Fibroblast of lung (primary cell): ENCODE measurements around the gene PIK3R1. TPM values are rescaled to one million over a fixed set of nuclear protein-coding genes. Genes with fewer than 3 reads are reported as not detected.

Experiments
- DNase-seq, 2 donors: peaks; one replicate each; pipeline versions ENCODE4 v3.0.0 to v3.0.0-alpha.2; 2010; ENCODE audit warnings: low read depth in 2 of 2
- H2AFZ ChIP-seq: 2 replicates; pipeline ENCODE4 v1.5.1; 2012; ENCODE audit warnings: low read length, control low read depth, inconsistent platforms
- H3K27ac ChIP-seq: 2 replicates; pipeline ENCODE4 v1.5.1; 2011; ENCODE audit warnings: low read length, control low read depth; ENCODE audit not compliant: insufficient read depth
- H3K27me3 ChIP-seq: 2 replicates; pipeline ENCODE4 v1.5.1; 2011; ENCODE audit warnings: mild to moderate bottlenecking, low read length; ENCODE audit not compliant: control insufficient read depth, insufficient read depth
- H3K36me3 ChIP-seq: 2 replicates; pipeline ENCODE4 v1.5.1; 2011; ENCODE audit warnings: low read length; ENCODE audit not compliant: control insufficient read depth, insufficient read depth
- H3K4me1 ChIP-seq: 2 replicates; pipeline ENCODE4 v1.5.1; 2011; ENCODE audit warnings: low read length; ENCODE audit not compliant: control insufficient read depth, insufficient read depth; ENCODE audit errors: extremely low read depth
- H3K4me2 ChIP-seq: 2 replicates; pipeline ENCODE4 v1.5.1; 2011; ENCODE audit warnings: low read length, control low read depth; ENCODE audit not compliant: insufficient read depth; ENCODE audit errors: extremely low read depth
- H3K4me3 ChIP-seq, 4 experiments: fragments of 200-600 bp in 1 of 4; sonication (generic) in 1 of 4; replicated peaks in 1 of 4; 2 replicates each; pipeline ENCODE4 v1.5.1; 2011 to 2016; ENCODE audit warnings: low read length in 4 of 4, low read depth in 3 of 4, mild to moderate bottlenecking in 3 of 4, control low read depth in 2 of 4, inconsistent platforms in 1 of 4, mixed read lengths in 1 of 4; ENCODE audit not compliant: insufficient read depth in 1 of 4; ENCODE audit errors: control extremely low read depth in 1 of 4
- H3K79me2 ChIP-seq: 2 replicates; pipeline ENCODE4 v1.5.1; 2012; ENCODE audit warnings: mild to moderate bottlenecking, low read length, inconsistent platforms; ENCODE audit not compliant: control insufficient read depth, insufficient read depth
- H3K9ac ChIP-seq: 2 replicates; pipeline ENCODE4 v1.5.1; 2011; ENCODE audit warnings: mild to moderate bottlenecking, low read length, control low read depth; ENCODE audit not compliant: insufficient read depth
- H3K9me3 ChIP-seq: 2 replicates; pipeline ENCODE4 v1.5.1; 2012; ENCODE audit warnings: low read depth, low read length; ENCODE audit not compliant: control insufficient read depth, insufficient read depth
- H4K20me1 ChIP-seq: 2 replicates; pipeline ENCODE4 v1.5.1; 2011; ENCODE audit warnings: low read length; ENCODE audit not compliant: control insufficient read depth, insufficient read depth; ENCODE audit errors: extremely low read depth
- CTCF ChIP-seq, 2 donors: IDR thresholded peaks in 1 of 2; conservative IDR thresholded peaks in 1 of 2; 1 replicate in 1 of 2; 2 replicates in 1 of 2; pipeline ENCODE4 v1.5.1; 2011 to 2012; ENCODE audit warnings: low read length in 2 of 2, control low read depth in 1 of 2, inconsistent platforms in 1 of 2, low read depth in 1 of 2, mild to moderate bottlenecking in 1 of 2
- EZH2 ChIP-seq: IDR thresholded peaks from 2 replicates; pipeline ENCODE4 v1.5.1; 2012; ENCODE audit warnings: low read length, control low read depth, mild to moderate bottlenecking; ENCODE audit errors: missing control alignments
- polyA plus RNA-seq, 2 donors: library from polyadenylated mRNA; depleted of rRNA in 1 of 2; stranded (reverse) in 1 of 2; unstranded in 1 of 2; fragments of >200 nt; gene quantifications; 2 replicates each; pipeline ENCODE4 v1.2.1, GENCODE V29; 2011 to 2012; ENCODE audit warnings: missing spikeins in 1 of 2
- total RNA-seq: library from RNA; depleted of rRNA; stranded (reverse); fragments of >200 nt; gene quantifications from 2 replicates; pipeline ENCODE4 v1.2.1, GENCODE V29; 2014

PIK3R1 gene
- total and polyA plus RNA-seq, 2 donors (not counting 1 experiment from before 2014, with no cell fraction given): 17.7 to 36.3 TPM

DNA sequence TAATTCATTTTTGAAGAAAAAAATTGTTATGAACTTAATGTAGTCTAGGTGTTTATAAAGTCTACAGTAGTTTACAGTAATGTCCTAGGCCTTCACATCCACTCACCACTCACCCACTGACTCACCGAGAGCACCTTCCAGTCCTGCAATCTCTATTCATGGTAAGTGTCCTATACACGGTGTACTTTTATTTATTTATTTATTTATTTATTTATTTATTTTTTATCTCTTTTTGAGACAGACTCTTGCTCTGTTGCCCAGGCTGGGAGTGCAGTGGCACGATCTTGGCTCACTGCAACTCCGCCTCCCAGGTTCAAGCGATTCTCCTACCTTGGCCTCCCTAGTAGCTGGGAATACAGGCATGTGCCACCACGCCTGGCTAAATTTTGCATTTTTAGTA lies 39.3 kb upstream of the PIK3R1 start:
- TF ChIP-seq EZH2: no peak
- TF ChIP-seq CTCF (conservative IDR thresholded peaks at IDR 0.05 in 1 of 2, IDR thresholded peaks at IDR 0.05 in 1 of 2; ENCODE audit: low read depth in 1 of 2, low read length in 2 of 2): no peak
- Histone ChIP-seq H3K27me3 (no peaks in the 10 kb centered on the region), H3K36me3 (no peaks in the 10 kb centered on the region), H3K4me2 (no peak overlapping the region), H3K9ac (no peak overlapping the region), H3K4me1 (no peaks in the 10 kb centered on the region), H3K4me3 (no peak overlapping the region), H2AFZ (no peak overlapping the region), H4K20me1 (no peaks in the 10 kb centered on the region), H3K27ac (no peak overlapping the region), H3K79me2 (no peaks in the 10 kb centered on the region), H3K9me3 (no peaks in the 10 kb centered on the region)
- no peak for DNase-seq

GRCh38 chr5:68176802-68177479 lies 38.6 kb upstream of the PIK3R1 start:
- no peak overlapping the region for H3K9ac ChIP-seq
- TF ChIP-seq CTCF (conservative IDR thresholded peaks at IDR 0.05 in 1 of 2, IDR thresholded peaks at IDR 0.05 in 1 of 2; ENCODE audit: low read depth in 1 of 2, low read length in 2 of 2) (no peak), EZH2 (no peak)
- H3K4me3 ChIP-seq: no peak overlapping the region
- H3K4me2 ChIP-seq: no peak overlapping the region
- H2AFZ ChIP-seq: no peak overlapping the region
- no peak for DNase-seq
- no peaks in the 10 kb centered on the region for H3K9me3 ChIP-seq
- H3K27ac ChIP-seq: no peak overlapping the region
- H3K27me3 ChIP-seq: no peaks in the 10 kb centered on the region
- H3K79me2 ChIP-seq: no peaks in the 10 kb centered on the region
- no peaks in the 10 kb centered on the region for H4K20me1 ChIP-seq
- no peaks in the 10 kb centered on the region for H3K4me1 ChIP-seq
- no peaks in the 10 kb centered on the region for H3K36me3 ChIP-seq

DNA sequence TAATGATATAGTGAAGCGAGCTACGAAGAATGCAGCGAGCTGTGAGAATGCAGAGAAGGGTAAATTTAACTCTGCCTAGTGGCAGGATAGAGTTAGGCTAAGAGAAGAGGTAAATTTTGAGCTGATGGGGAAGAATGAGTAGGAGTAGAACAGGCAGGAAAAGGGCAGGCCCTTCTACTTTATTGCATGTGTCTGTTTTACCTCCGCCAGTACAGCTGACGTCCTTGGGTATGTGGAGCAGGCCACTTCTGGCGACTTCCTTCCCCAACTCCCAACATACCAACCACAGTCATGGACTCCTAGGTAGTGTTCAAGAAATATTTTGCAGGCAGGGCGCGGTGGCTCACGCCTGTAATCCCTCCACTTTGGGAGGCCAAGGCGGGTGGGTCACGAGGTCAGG lies 37.9 kb upstream of the PIK3R1 start:
- Histone ChIP-seq H3K4me2 (no peak overlapping the region), H3K27me3 (no peaks in the 10 kb centered on the region), H3K9ac (no peak overlapping the region), H3K36me3 (no peaks in the 10 kb centered on the region), H3K4me3 (no peak overlapping the region), H3K27ac (no peak overlapping the region), H2AFZ (no peak overlapping the region), H4K20me1 (no peaks in the 10 kb centered on the region), H3K9me3 (no peaks in the 10 kb centered on the region), H3K4me1 (no peaks in the 10 kb centered on the region), H3K79me2 (no peaks in the 10 kb centered on the region)
- TF ChIP-seq CTCF (conservative IDR thresholded peaks at IDR 0.05 in 1 of 2, IDR thresholded peaks at IDR 0.05 in 1 of 2; ENCODE audit: low read depth in 1 of 2, low read length in 2 of 2) (no peak), EZH2 (no peak)
- no peak for DNase-seq
